ACC112 (cell line): ENCODE measurements around the gene SPESP1.

Experiments used
- H2AFZ ChIP-seq: fragments of 200-600 bp; sonication (generic); one replicate; pipeline ENCODE4 v1.6.0; 2017; ENCODE audit warnings: antibody characterized with exemption, low read length; ENCODE audit not compliant: unreplicated experiment
- H3K27ac ChIP-seq: fragments of 200-600 bp; sonication (generic); 2 replicates; pipeline ENCODE4 v1.5.1; 2014; ENCODE audit warnings: low read depth, mild to moderate bottlenecking, antibody characterized with exemption, low read length, moderate library complexity
- H3K27me3 ChIP-seq: fragments of 200-600 bp; sonication (generic); 2 replicates; pipeline ENCODE4 v1.6.1; 2014; ENCODE audit warnings: mild to moderate bottlenecking, antibody characterized with exemption, low read length, moderate library complexity, mixed read lengths; ENCODE audit not compliant: insufficient read depth
- H3K36me3 ChIP-seq: fragments of 200-600 bp; sonication (generic); 2 replicates; pipeline ENCODE4 v1.6.1; 2016; ENCODE audit warnings: mild to moderate bottlenecking, antibody characterized with exemption, low read length, moderate library complexity, mixed read lengths; ENCODE audit not compliant: insufficient read depth
- H3K4me1 ChIP-seq: fragments of 200-600 bp; sonication (generic); one replicate; pipeline ENCODE4 v1.6.1; 2016; ENCODE audit warnings: low read length, mixed read lengths; ENCODE audit not compliant: insufficient read depth, unreplicated experiment, control insufficient read depth
- H3K4me3 ChIP-seq: fragments of 200-600 bp; sonication (generic); 2 replicates; pipeline ENCODE4 v1.5.1; 2014; ENCODE audit warnings: mild to moderate bottlenecking, low read depth, low read length
- H3K79me2 ChIP-seq: fragments of 200-600 bp; sonication (generic); one replicate; pipeline ENCODE4 v1.6.0; 2016; ENCODE audit warnings: low read length; ENCODE audit not compliant: control insufficient read depth, unreplicated experiment, insufficient read depth

Gene SPESP1

GRCh38 chr15:68990992-68991500 lies 60.7 kb downstream of the SPESP1 start:
- H3K27ac ChIP-seq = no peak overlapping the region
- no peaks in the 10 kb centered on the region for H3K79me2 ChIP-seq
- H3K4me1 ChIP-seq = peaks cover 12% of the 10 kb centered on the region
- no peak overlapping the region for H3K4me3 ChIP-seq
- no peak overlapping the region for H2AFZ ChIP-seq
- H3K27me3 ChIP-seq = peaks cover 39% of the 10 kb centered on the region
- no peaks in the 10 kb centered on the region for H3K36me3 ChIP-seq

DNA sequence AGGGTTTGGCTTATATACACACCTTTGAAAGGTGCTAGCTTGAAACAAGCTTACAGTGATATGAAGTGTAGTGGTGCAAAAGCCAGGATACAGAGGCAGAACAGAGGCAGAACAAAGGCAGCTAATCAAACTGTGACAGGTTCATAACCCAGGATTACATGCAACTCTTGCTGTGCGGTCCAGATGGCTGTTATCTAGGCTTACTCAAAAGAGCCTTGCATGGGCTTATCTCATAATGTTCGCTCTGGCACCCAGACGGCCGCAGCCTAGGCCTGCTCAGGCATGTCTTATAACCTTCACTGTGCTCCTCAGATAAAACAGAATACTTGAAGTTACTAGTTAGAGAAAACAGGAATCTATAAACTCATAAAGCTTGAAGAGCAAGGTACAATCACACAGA lies 61.4 kb downstream of the SPESP1 start:
- Histone ChIP-seq H3K36me3 (no peaks in the 10 kb centered on the region), H2AFZ (no peak overlapping the region), H3K27ac (no peak overlapping the region), H3K4me3 (no peak overlapping the region), H3K79me2 (no peaks in the 10 kb centered on the region), H3K4me1 (peaks cover 12% of the 10 kb centered on the region), H3K27me3 (peaks cover 33% of the 10 kb centered on the region)

- peaks cover 23% of the 10 kb centered on the region for H3K27me3 ChIP-seq
- no peak overlapping the region for H3K27ac ChIP-seq
- peaks cover 12% of the 10 kb centered on the region for H3K4me1 ChIP-seq
- no peaks in the 10 kb centered on the region for H3K79me2 ChIP-seq
- H3K36me3 ChIP-seq = no peaks in the 10 kb centered on the region
- H2AFZ ChIP-seq = no peak overlapping the region
- H3K4me3 ChIP-seq = no peak overlapping the region
These were observed 62.4 kb downstream of the SPESP1 start for GRCh38 chr15:68992696-68993095.

- Histone ChIP-seq H2AFZ (no peak overlapping the region), H3K79me2 (no peaks in the 10 kb centered on the region), H3K27ac (no peak overlapping the region), H3K36me3 (no peaks in the 10 kb centered on the region), H3K4me3 (no peak overlapping the region), H3K27me3 (peaks cover 21% of the 10 kb centered on the region), H3K4me1 (peaks cover 12% of the 10 kb centered on the region)
These were observed 63.0 kb downstream of the SPESP1 start for GRCh38 chr15:68993276-68993675.

GRCh38 chr15:68994149-68994548 lies 63.8 kb downstream of the SPESP1 start:
- peaks cover 20% of the 10 kb centered on the region for H3K27me3 ChIP-seq
- H2AFZ ChIP-seq = no peak overlapping the region
- H3K79me2 ChIP-seq = no peaks in the 10 kb centered on the region
- H3K27ac ChIP-seq = no peak overlapping the region
- no peaks in the 10 kb centered on the region for H3K36me3 ChIP-seq
- no peak overlapping the region for H3K4me3 ChIP-seq
- H3K4me1 ChIP-seq = peaks cover 12% of the 10 kb centered on the region

- H3K27me3 ChIP-seq = peaks cover 17% of the 10 kb centered on the region; the same call in 1 of the 2 replicates
- no peaks in the 10 kb centered on the region for H3K36me3 ChIP-seq
- no peak overlapping the region for H3K27ac ChIP-seq
- no peaks in the 10 kb centered on the region for H3K79me2 ChIP-seq
- H3K4me1 ChIP-seq = peaks cover 12% of the 10 kb centered on the region
- H2AFZ ChIP-seq = no peak overlapping the region
- no peak overlapping the region for H3K4me3 ChIP-seq
These were observed 64.8 kb downstream of the SPESP1 start for GRCh38 chr15:68994981-68995761.
